K562 (cell line): ENCODE measurements around the gene SETD5. TPM values are rescaled to one million over a fixed set of nuclear protein-coding genes. Genes with fewer than 3 reads are reported as not detected.
A peak's percentile ranks its signal among the peaks of the same experiment; 100 is the strongest.

Experiments used
- ATF7 ChIP-seq: fragments of 450-650 bp; IDR thresholded peaks from 2 replicates; pipeline ENCODE4 v1.7.1; 2014; ENCODE audit warnings: mild to moderate bottlenecking, moderate library complexity
- CCAR2 ChIP-seq: fragments of 200-400 bp; formaldehyde crosslinking; IDR thresholded peaks from 2 replicates; pipeline ENCODE4 v1.6.1; 2017; ENCODE audit warnings: mild to moderate bottlenecking, low read depth, low read length
- CXXC5 ChIP-seq: fragments of 250-450 bp; sonication (Bioruptor Pico); IDR thresholded peaks from 2 replicates; pipeline ENCODE4 v1.8.0; 2022; ENCODE audit warnings: inconsistent platforms, mild to moderate bottlenecking, moderate library complexity
- DPF2 ChIP-seq: fragments of 450-650 bp; IDR thresholded peaks from 2 replicates; pipeline ENCODE4 v1.6.1; 2016
- ETS2 ChIP-seq: IDR thresholded peaks from 2 replicates; pipeline ENCODE4 v1.6.1; 2016; ENCODE audit warnings: borderline replicate concordance, missing genetic modification characterization, mild to moderate bottlenecking, moderate library complexity, missing compliant biosample characterization; ENCODE audit not compliant: poor library complexity, severe bottlenecking
- FUS ChIP-seq: fragments of 200-400 bp; formaldehyde crosslinking; optimal IDR thresholded peaks from 2 replicates; pipeline ENCODE3; 2017; ENCODE audit warnings: low read depth, low read length
- GTF2A2 ChIP-seq: IDR thresholded peaks from 2 replicates; pipeline ENCODE4 v1.6.1; 2016; ENCODE audit warnings: mild to moderate bottlenecking, missing genetic modification characterization, missing compliant biosample characterization
- MAX ChIP-seq: sonication (generic); formaldehyde crosslinking; IDR thresholded peaks from 2 replicates; pipeline ENCODE4 v1.9.0; 2022; ENCODE audit warnings: mild to moderate bottlenecking, missing genetic modification reagents
- MXI1 ChIP-seq: IDR thresholded peaks from 2 replicates; pipeline ENCODE4 v1.6.1; 2011; ENCODE audit warnings: low read depth, mild to moderate bottlenecking, improper control_type of control experiment, low read length
- NCOA2 ChIP-seq, 2 experiments: fragments of 450-650 bp; IDR thresholded peaks; 2 replicates each; pipeline ENCODE4 v1.6.1; 2018; ENCODE audit warnings: mild to moderate bottlenecking in 2 of 2, moderate library complexity in 1 of 2; ENCODE audit not compliant: partially characterized antibody in 2 of 2
- POLR2A ChIP-seq: fragments of 450-650 bp; conservative IDR thresholded peaks from 2 replicates; pipeline ENCODE4 v1.6.1; 2016
- POLR3G ChIP-seq: IDR thresholded peaks from 2 replicates; pipeline ENCODE4 v1.6.1; 2011; ENCODE audit not compliant: insufficient read length, insufficient replicate concordance; ENCODE audit errors: extremely low read depth
- PRMT5 ChIP-seq: sonication (generic); formaldehyde crosslinking; IDR thresholded peaks from 2 replicates; pipeline ENCODE4 v1.5.0; 2020; ENCODE audit warnings: missing genetic modification reagents
- RB1 ChIP-seq: fragments of 450-650 bp; IDR thresholded peaks from 2 replicates; pipeline ENCODE4 v1.6.1; 2017; ENCODE audit warnings: low read depth, mild to moderate bottlenecking
- RBM17 ChIP-seq: fragments of 200-400 bp; formaldehyde crosslinking; IDR thresholded peaks from 2 replicates; pipeline ENCODE4 v1.6.1; 2017; ENCODE audit warnings: low read depth, mild to moderate bottlenecking, low read length, borderline replicate concordance
- SMARCA5 ChIP-seq: fragments of 450-650 bp; IDR thresholded peaks from 2 replicates; pipeline ENCODE4 v1.6.1; 2016
- TGIF2 ChIP-seq: sonication (generic); formaldehyde crosslinking; IDR thresholded peaks from 2 replicates; pipeline ENCODE4 v1.8.1; 2022; ENCODE audit warnings: mild to moderate bottlenecking, missing genetic modification reagents, moderate library complexity
- ZBED1 ChIP-seq: IDR thresholded peaks from 2 replicates; pipeline ENCODE4 v1.6.1; 2014
- ZBTB40 ChIP-seq, 2 experiments: fragments of 450-650 bp in 1 of 2; sonication (generic) in 1 of 2; formaldehyde crosslinking in 1 of 2; IDR thresholded peaks; 2 replicates each; pipeline versions ENCODE4 v1.7.1 to v1.9.0; 2016 to 2022; ENCODE audit warnings: inconsistent platforms in 1 of 2, mild to moderate bottlenecking in 1 of 2, missing genetic modification reagents in 1 of 2
- ZNF133 ChIP-seq: fragments of 250-450 bp; sonication (Bioruptor Pico); IDR thresholded peaks from 2 replicates; pipeline ENCODE4 v1.4.0; 2020; ENCODE audit warnings: mild to moderate bottlenecking
- ZNF146 ChIP-seq: IDR thresholded peaks from one replicate; pipeline ENCODE4 v1.6.1; 2018; ENCODE audit warnings: missing compliant biosample characterization; ENCODE audit not compliant: unreplicated experiment
- ZNF444 ChIP-seq: fragments of 250-450 bp; sonication (Bioruptor Pico); IDR thresholded peaks from 2 replicates; pipeline ENCODE4 v1.4.0; 2020; ENCODE audit warnings: mild to moderate bottlenecking, moderate library complexity
- ZNF583 ChIP-seq: fragments of 250-450 bp; sonication (Bioruptor Pico); IDR thresholded peaks from 2 replicates; pipeline ENCODE4 v1.4.0; 2020
- polyA plus RNA-seq, 8 experiments: library from polyadenylated mRNA; depleted of rRNA in 4 of 8; stranded (reverse) in 5 of 8; unstranded in 3 of 8; fragments of >200 nt; fragmentation: Nextera tagmentation in 2 of 8; fragmentation: Illumina TruSeq in 1 of 8; extraction: Ambion mirVana in 2 of 8; extraction: Trizol in 1 of 8; gene quantifications; 2 replicates each; pipeline versions ENCODE4 v1.2.1 to v1.2.3, GENCODE V29; 2011 to 2014; ENCODE audit warnings: inconsistent platforms in 1 of 8, missing spikeins in 1 of 8
- total RNA-seq, 7 experiments: library from RNA; depleted of rRNA in 6 of 7; stranded (reverse); fragments of >200 nt in 6 of 7; fragmentation: Illumina TruSeq in 2 of 7; extraction: Trizol in 2 of 7; gene quantifications; 2 replicates each; pipeline versions ENCODE4 v1.2.1 to v1.2.3, GENCODE V29; 2011 to 2021; ENCODE audit warnings: low replicate concordance in 1 of 7

Gene SETD5
- total and polyA plus RNA-seq, 9 of the 15 experiments (the other 6 are each of a cell fraction or from before 2014, with no cell fraction given): 20.8 to 135 (median 87.2) TPM

DNA sequence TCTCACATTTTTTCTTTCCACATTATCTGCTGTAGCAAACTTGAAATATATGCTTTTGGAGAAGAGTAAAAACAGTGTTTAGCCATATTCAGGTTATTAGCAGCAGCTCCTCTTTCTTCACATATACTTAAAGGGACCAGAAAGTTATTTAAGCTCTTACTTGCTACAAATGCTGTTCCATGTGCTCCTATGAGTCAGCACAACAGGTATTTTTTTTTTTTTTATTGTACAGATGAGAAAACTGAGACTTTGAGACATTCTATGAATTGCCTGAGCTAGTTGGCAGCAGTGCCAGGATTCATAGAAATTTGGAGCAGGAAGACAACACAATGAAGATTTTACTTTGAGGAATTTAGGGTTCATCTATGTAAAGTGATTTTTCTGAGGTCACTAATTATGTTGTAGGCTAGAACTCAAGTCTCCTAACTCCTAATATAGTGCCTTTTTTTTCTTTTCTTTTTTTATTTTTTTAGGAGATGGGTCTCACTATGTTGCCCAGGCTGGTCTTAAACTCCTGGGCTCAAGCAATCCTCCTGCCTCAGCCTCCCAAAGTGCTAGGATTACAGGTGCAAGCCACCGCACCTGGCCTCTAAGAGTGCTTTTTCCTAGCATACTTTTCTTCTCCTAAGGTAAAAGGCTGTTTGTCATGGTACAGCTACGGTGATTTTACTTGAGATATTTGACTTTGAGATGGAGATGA, 23.6 kb downstream of the SETD5 start (continued):
- TF ChIP-seq ZBTB40 (IDR thresholded peaks at IDR 0.05) (0 out of 2 replicates have a peak, but pooled peaks have one; percentile 46), ZBTB40 (CRISPR knock-in tag; IDR thresholded peaks at IDR 0.05) (no peak), NCOA2 (IDR thresholded peaks at IDR 0.05; ENCODE audit: partially characterized antibody in 2 of 2) (peak in 1 of 2 experiments; percentile 23), ZNF146 (CRISPR knock-in tag) (no peak), POLR3G (no peak), DPF2 (0 out of 2 replicates have a peak, but pooled peaks have one; percentile 48), POLR2A (no peak), RBM17 (no peak), ZNF583 (CRISPR knock-in tag) (no peak), ATF7 (no peak), FUS (no peak), MXI1 (no peak), CXXC5 (CRISPR knock-in tag) (no peak), GTF2A2 (tag) (no peak), ETS2 (no peak), PRMT5 (CRISPR knock-in tag) (no peak), TGIF2 (CRISPR knock-in tag) (no peak), MAX (CRISPR knock-in tag) (no peak), SMARCA5 (peak; percentile 85), RB1 (no peak), ZNF133 (CRISPR knock-in tag) (no peak), ZBED1 (no peak), CCAR2 (no peak), ZNF444 (CRISPR knock-in tag) (no peak)
